RWPE2 (cell line): ENCODE results near the gene CELF2.

Experiments used
- ATAC-seq: fragments of 200-7000 bp; cut with Tn5 transposase; 3 replicates; pipeline ENCODE4 v1.9.1; 2021; ENCODE audit warnings: low read depth
- DNase-seq: peaks from one replicate; pipeline ENCODE4 v3.0.0-alpha.2; 2020; ENCODE audit warnings: low spot score
- H3K27ac ChIP-seq: fragments of 450-650 bp; 2 replicates; pipeline ENCODE4 v1.5.1; 2017; ENCODE audit warnings: mild to moderate bottlenecking; ENCODE audit not compliant: poor library complexity, severe bottlenecking
- H3K27me3 ChIP-seq: fragments of 250-450 bp; sonication (Bioruptor Pico); 2 replicates; pipeline ENCODE4 v1.5.1; 2021; ENCODE audit warnings: mild to moderate bottlenecking, moderate library complexity; ENCODE audit not compliant: insufficient read depth, poor library complexity, severe bottlenecking
- H3K36me3 ChIP-seq: fragments of 250-450 bp; sonication (Bioruptor Pico); 2 replicates; pipeline ENCODE4 v1.5.1; 2020; ENCODE audit warnings: low read depth, mild to moderate bottlenecking, moderate library complexity
- H3K4me1 ChIP-seq: fragments of 250-450 bp; sonication (Bioruptor Pico); 2 replicates; pipeline ENCODE4 v1.5.1; 2021; ENCODE audit warnings: mild to moderate bottlenecking, moderate library complexity; ENCODE audit not compliant: insufficient read depth, poor library complexity, severe bottlenecking
- H3K4me3 ChIP-seq: fragments of 250-450 bp; sonication (Bioruptor Pico); 2 replicates; pipeline ENCODE4 v1.5.1; 2021; ENCODE audit warnings: mild to moderate bottlenecking, moderate library complexity; ENCODE audit not compliant: severe bottlenecking
- H3K9me3 ChIP-seq: fragments of 250-450 bp; sonication (Bioruptor Pico); 2 replicates; pipeline ENCODE4 v1.5.1; 2021; ENCODE audit warnings: mild to moderate bottlenecking, moderate library complexity; ENCODE audit not compliant: severe bottlenecking
- CTCF ChIP-seq: fragments of 450-650 bp; IDR thresholded peaks from one replicate; pipeline ENCODE4 v1.5.1; 2017; ENCODE audit warnings: mild to moderate bottlenecking, moderate library complexity; ENCODE audit not compliant: poor library complexity, severe bottlenecking

Gene CELF2

GRCh38 chr10:11284291-11285085, 266.8 kb downstream of the CELF2 start:
- Histone ChIP-seq H3K27me3 (no peaks in the 10 kb centered on the region), H3K9me3 (no peaks in the 10 kb centered on the region), H3K4me3 (no peak overlapping the region), H3K36me3 (no peaks in the 10 kb centered on the region), H3K4me1 (no peaks in the 10 kb centered on the region), H3K27ac (no peak overlapping the region)
- TF ChIP-seq CTCF = no peak
- ATAC-seq (no peak), DNase-seq (no peak)

- Histone ChIP-seq H3K4me3 (no peak overlapping the region), H3K27ac (no peak overlapping the region), H3K36me3 (no peaks in the 10 kb centered on the region), H3K9me3 (no peaks in the 10 kb centered on the region), H3K4me1 (no peaks in the 10 kb centered on the region), H3K27me3 (no peaks in the 10 kb centered on the region)
- DNase-seq = no peak
- no peak for TF ChIP-seq CTCF
- ATAC-seq = no peak
These were observed 267.5 kb downstream of the CELF2 start for GRCh38 chr10:11285171-11285570.

- no peak for TF ChIP-seq CTCF
- Histone ChIP-seq H3K27ac (no peak overlapping the region), H3K27me3 (no peaks in the 10 kb centered on the region), H3K4me1 (no peaks in the 10 kb centered on the region), H3K36me3 (no peaks in the 10 kb centered on the region), H3K4me3 (no peak overlapping the region), H3K9me3 (no peaks in the 10 kb centered on the region)
- ATAC-seq = no peak
- no peak for DNase-seq
These were observed 268.7 kb downstream of the CELF2 start for GRCh38 chr10:11286261-11286852.

GRCh38 chr10:11288302-11288701, 270.6 kb downstream of the CELF2 start:
- Histone ChIP-seq H3K4me1 (no peaks in the 10 kb centered on the region), H3K27ac (no peak overlapping the region), H3K4me3 (no peak overlapping the region), H3K27me3 (no peaks in the 10 kb centered on the region), H3K9me3 (no peaks in the 10 kb centered on the region), H3K36me3 (no peaks in the 10 kb centered on the region)
- ATAC-seq (no peak), DNase-seq (no peak)
- no peak for TF ChIP-seq CTCF
